ENCODE data around the gene MAP2K3.

Gene MAP2K3

GRCh38 chr17:21295036-21295952 is 10.8 kb downstream of the MAP2K3 start:
- H3K9ac ChIP-seq (ENCODE audit: low read depth, low read length, poor library complexity), result peak overlapping the region; percentile 13
- no peak overlapping the region for H4K8ac ChIP-seq (ENCODE audit: low read depth, low read length)
- no peak overlapping the region for H3K27ac ChIP-seq (replicated peaks; ENCODE audit: low read length)
- peak overlapping the region; percentile 32 for H2BK12ac ChIP-seq (ENCODE audit: low read length)
- H3K4ac ChIP-seq (ENCODE audit: low read length), result peak overlapping the region; percentile 19
- no peak overlapping the region for H2BK120ac ChIP-seq (ENCODE audit: low read depth, low read length)
- no peak overlapping the region for H3K4me2 ChIP-seq (ENCODE audit: insufficient read depth, low read length, poor library complexity, severe bottlenecking)
- no peak overlapping the region for H4K91ac ChIP-seq (ENCODE audit: low read depth, low read length, poor library complexity)
- peaks cover 0 to 1% (median 0%) of the 10 kb centered on the region in 3 experiments for H3K27me3 ChIP-seq (ENCODE audit: control insufficient read depth in 3 of 3, insufficient read depth in 3 of 3, low read depth in 1 of 3, low read length in 3 of 3)
- peaks cover under 1 to 16% of the 10 kb centered on the region in 2 donors for H3K36me3 ChIP-seq (replicated peaks in 1 of 2; ENCODE audit: control insufficient read depth in 2 of 2, insufficient read depth in 2 of 2, low read length in 2 of 2)
- WGBS, 2 donors (ENCODE audit: extremely low coverage in 2 of 2, insufficient read length in 2 of 2, insufficient replicate concordance in 1 of 2), result no CpG with 5 or more reads among the region's 19 CpGs
- no peak for DNase-seq (ENCODE audit: low spot score)
- peaks cover 5% of the 10 kb centered on the region for H3K79me1 ChIP-seq (ENCODE audit: low read depth, low read length)
- peaks cover 0 to 6% of the 10 kb centered on the region in 2 donors for H3K4me1 ChIP-seq (ENCODE audit: control insufficient read depth in 2 of 2, insufficient read depth in 1 of 2, low read depth in 1 of 2, low read length in 2 of 2)
- peak overlapping the region; percentile 66 for H2BK15ac ChIP-seq (ENCODE audit: low read length)
- H3K9me3 ChIP-seq (replicated peaks in 1 of 2; ENCODE audit: control insufficient read depth in 2 of 2, insufficient read depth in 1 of 2, low read depth in 1 of 2, low read length in 2 of 2), result peaks cover 0 to 19% of the 10 kb centered on the region in 2 donors
- peak overlapping the region; percentile 0 for H3K14ac ChIP-seq (ENCODE audit: low read length)
- no peak overlapping the region for H2AFZ ChIP-seq (ENCODE audit: low read length)
- no peak overlapping the region for H3K4me3 ChIP-seq (ENCODE audit: low read length in 2 of 2)
- H2AK5ac ChIP-seq (ENCODE audit: low read depth, low read length), result peak overlapping the region; percentile 17
- H3K23ac ChIP-seq (ENCODE audit: low read depth, low read length, poor library complexity), result peak overlapping the region; percentile 48
- no peak overlapping the region for H2BK5ac ChIP-seq (ENCODE audit: low read length)
- peak overlapping the region; percentile 66 for H3K18ac ChIP-seq (ENCODE audit: low read length)

- Histone ChIP-seq H3K79me1 (ENCODE audit: low read depth, low read length) (peaks cover 9% of the 10 kb centered on the region), H2BK5ac (ENCODE audit: low read length) (peak overlapping the region; percentile 19), H3K4me3 (ENCODE audit: low read length in 2 of 2) (no peak overlapping the region), H3K4me1 (ENCODE audit: control insufficient read depth in 2 of 2, insufficient read depth in 1 of 2, low read depth in 1 of 2, low read length in 2 of 2) (peaks cover 0 to 5% of the 10 kb centered on the region in 2 donors), H3K4me2 (ENCODE audit: insufficient read depth, low read length, poor library complexity, severe bottlenecking) (no peak overlapping the region), H3K9me3 (replicated peaks in 1 of 2; ENCODE audit: control insufficient read depth in 2 of 2, insufficient read depth in 1 of 2, low read depth in 1 of 2, low read length in 2 of 2) (peaks cover 0 to 28% of the 10 kb centered on the region in 2 donors), H3K14ac (ENCODE audit: low read length) (peak overlapping the region; percentile 49), H2AK5ac (ENCODE audit: low read depth, low read length) (peak overlapping the region; percentile 15), H3K4ac (ENCODE audit: low read length) (peak overlapping the region; percentile 41), H3K36me3 (replicated peaks in 1 of 2; ENCODE audit: control insufficient read depth in 2 of 2, insufficient read depth in 2 of 2, low read length in 2 of 2) (peaks cover 7 to 26% of the 10 kb centered on the region in 2 donors), H2AFZ (ENCODE audit: low read length) (no peak overlapping the region), H3K18ac (ENCODE audit: low read length) (peak overlapping the region; percentile 57), H2BK15ac (ENCODE audit: low read length) (no peak overlapping the region), H3K27ac (replicated peaks; ENCODE audit: low read length) (no peak overlapping the region), H3K27me3 (ENCODE audit: control insufficient read depth in 3 of 3, insufficient read depth in 3 of 3, low read depth in 1 of 3, low read length in 3 of 3) (no peaks in the 10 kb centered on the region), H2BK12ac (ENCODE audit: low read length) (no peak overlapping the region), H4K91ac (ENCODE audit: low read depth, low read length, poor library complexity) (no peak overlapping the region), H3K9ac (ENCODE audit: low read depth, low read length, poor library complexity) (peak overlapping the region; percentile 26), H2BK120ac (ENCODE audit: low read depth, low read length) (no peak overlapping the region), H3K23ac (ENCODE audit: low read depth, low read length, poor library complexity) (peak overlapping the region; percentile 87), H4K8ac (ENCODE audit: low read depth, low read length) (no peak overlapping the region)
- no CpG with 5 or more reads among the region's 22 CpGs for WGBS, 2 donors (ENCODE audit: extremely low coverage in 2 of 2, insufficient read length in 2 of 2, insufficient replicate concordance in 1 of 2)
- no peak for DNase-seq (ENCODE audit: low spot score)
Observed at GRCh38 chr17:21296097-21297025, 11.8 kb downstream of the MAP2K3 start.

GRCh38 chr17:21297026-21297520 is 12.6 kb downstream of the MAP2K3 start:
- DNase-seq (ENCODE audit: low spot score), result no peak
- Histone ChIP-seq H2BK120ac (ENCODE audit: low read depth, low read length) (no peak overlapping the region), H4K91ac (ENCODE audit: low read depth, low read length, poor library complexity) (peak overlapping the region; percentile 16), H2AFZ (ENCODE audit: low read length) (no peak overlapping the region), H3K14ac (ENCODE audit: low read length) (peak overlapping the region; percentile 43), H3K9ac (ENCODE audit: low read depth, low read length, poor library complexity) (no peak overlapping the region), H3K4ac (ENCODE audit: low read length) (peak overlapping the region; percentile 41), H3K4me2 (ENCODE audit: insufficient read depth, low read length, poor library complexity, severe bottlenecking) (no peak overlapping the region), H3K27me3 (ENCODE audit: control insufficient read depth in 3 of 3, insufficient read depth in 3 of 3, low read depth in 1 of 3, low read length in 3 of 3) (no peaks in the 10 kb centered on the region), H2AK5ac (ENCODE audit: low read depth, low read length) (peak overlapping the region; percentile 72), H4K8ac (ENCODE audit: low read depth, low read length) (peak overlapping the region; percentile 54), H3K18ac (ENCODE audit: low read length) (peak overlapping the region; percentile 24), H3K27ac (replicated peaks; ENCODE audit: low read length) (no peak overlapping the region), H3K4me1 (ENCODE audit: control insufficient read depth in 2 of 2, insufficient read depth in 1 of 2, low read depth in 1 of 2, low read length in 2 of 2) (no peaks in the 10 kb centered on the region), H3K36me3 (replicated peaks in 1 of 2; ENCODE audit: control insufficient read depth in 2 of 2, insufficient read depth in 2 of 2, low read length in 2 of 2) (peaks cover 7 to 27% of the 10 kb centered on the region in 2 donors), H2BK15ac (ENCODE audit: low read length) (peak overlapping the region; percentile 24), H3K79me1 (ENCODE audit: low read depth, low read length) (peaks cover 7% of the 10 kb centered on the region), H2BK5ac (ENCODE audit: low read length) (peak overlapping the region; percentile 19), H2BK12ac (ENCODE audit: low read length) (peak overlapping the region; percentile 63), H3K9me3 (replicated peaks in 1 of 2; ENCODE audit: control insufficient read depth in 2 of 2, insufficient read depth in 1 of 2, low read depth in 1 of 2, low read length in 2 of 2) (peaks cover 0 to 26% of the 10 kb centered on the region in 2 donors), H3K23ac (ENCODE audit: low read depth, low read length, poor library complexity) (peak overlapping the region; percentile 87), H3K4me3 (ENCODE audit: low read length in 2 of 2) (no peak overlapping the region)
- no CpG with 5 or more reads among the region's 10 CpGs for WGBS, 2 donors (ENCODE audit: extremely low coverage in 2 of 2, insufficient read length in 2 of 2, insufficient replicate concordance in 1 of 2)

All from neuronal stem cell (in vitro differentiated cells).